Esophagus squamous epithelium (tissue), 4 donors: ENCODE data around the gene GPBP1L1.

Experiments
- CTCF ChIP-seq, 6 experiments: fragments of 450-650 bp in 4 of 6; fragments of 200-600 bp in 2 of 6; sonication (generic) in 2 of 6; IDR thresholded peaks; one replicate each; pipeline ENCODE4 v1.5.1; 2016 to 2019; ENCODE audit warnings: antibody characterized with exemption in 6 of 6, mild to moderate bottlenecking in 4 of 6, moderate library complexity in 4 of 6
- POLR2A ChIP-seq, 4 donors: fragments of 450-650 bp; IDR thresholded peaks; one replicate each; pipeline ENCODE4 v1.6.1; 2017; ENCODE audit warnings: antibody characterized with exemption in 4 of 4, mild to moderate bottlenecking in 4 of 4, moderate library complexity in 3 of 4

GRCh38 chr1:45686288-45687013, at the start of gene GPBP1L1:
- TF ChIP-seq CTCF (IDR thresholded peaks at IDR 0.05) (peak in 1 of 6 experiments; percentile 8), POLR2A (IDR thresholded peaks at IDR 0.05) (peak in 3 of 4 donors; percentile 30 to 83 (median 64))
